Left ventricle myocardium superior (tissue), 1 donor: ENCODE data around the gene PEX10. TPM values are rescaled to one million over a fixed set of nuclear protein-coding genes. Genes with fewer than 3 reads are reported as not detected.
"Not testable (repeated sequence)": the region's sequence is repeated elsewhere in the genome, so short reads cannot be mapped to it uniquely, and the experiment has no call there.

Experiments
- ATAC-seq: fragments of 200-7000 bp; cut with Tn5 transposase; one replicate; pipeline ENCODE4 v1.9.1; 2020; ENCODE audit warnings: mild to moderate bottlenecking, moderate library complexity
- DNase-seq: peaks from one replicate; pipeline ENCODE4 v3.0.0-alpha.2; 2020
- intact Hi-C: fragments of 100-400 bp; cut with micrococcal nuclease; formaldehyde crosslinking; loops from one replicate; pipeline ENCODE4 v1.11.0; 2022
- total RNA-seq: library from RNA; stranded (reverse); fragmentation: NEBNext Ultra II Directional; extraction: Animal tissue kit (Norgen Biotek cat#: 25700); gene quantifications from one replicate; pipeline ENCODE4 v1.2.1, GENCODE V29; 2021
- donor health status: DM: no; HTN: yes; CAD: no; lungs with severe emphysema.

The PEX10 gene
- total RNA-seq, 1 donor from 2014 or later, result 13.7 TPM

GRCh38 chr1:2445162-2445822 is 32.9 kb upstream of the PEX10 start:
- DNase-seq, result no peak
- no peak for ATAC-seq
- intact Hi-C loops, result no loop called here

GRCh38 chr1:2444138-2444591 is 31.8 kb upstream of the PEX10 start:
- DNase-seq (no peak), ATAC-seq (no peak)
- intact Hi-C loops, result no loop called here

GRCh38 chr1:2443277-2444137 is 31.1 kb upstream of the PEX10 start:
- intact Hi-C loops, result no loop called here
- DNase-seq (no peak), ATAC-seq (no peak)

GRCh38 chr1:2442661-2443060 is 30.3 kb upstream of the PEX10 start:
- intact Hi-C loops, result no loop called here
- DNase-seq (no peak), ATAC-seq (no peak)

GRCh38 chr1:2441746-2442145 is 29.4 kb upstream of the PEX10 start:
- no peak for DNase-seq
- no peak for ATAC-seq
- intact Hi-C loops, result no loop called here

GRCh38 chr1:2440346-2440745 is 28.0 kb upstream of the PEX10 start:
- intact Hi-C loops, DNase-seq: not testable (repeated sequence)
- peak; percentile 18 for ATAC-seq

- DNase-seq (no peak), ATAC-seq (no peak)
- intact Hi-C loops, result no loop called here
These were observed 27.0 kb upstream of the PEX10 start for GRCh38 chr1:2439369-2439768.

GRCh38 chr1:2438641-2439040 is 26.3 kb upstream of the PEX10 start:
- no peak for DNase-seq
- intact Hi-C loops, result no loop called here
- ATAC-seq, result no peak

- ATAC-seq (no peak), DNase-seq (no peak)
- intact Hi-C loops, result no loop called here
These were observed 25.7 kb upstream of the PEX10 start for GRCh38 chr1:2438038-2438437.

- ATAC-seq (no peak), DNase-seq (no peak)
- intact Hi-C loops, result no loop called here
These were observed 25.3 kb upstream of the PEX10 start for GRCh38 chr1:2437617-2438016.

GRCh38 chr1:2436876-2437275 is 24.5 kb upstream of the PEX10 start:
- ATAC-seq, result no peak
- intact Hi-C loops, result no loop called here

GRCh38 chr1:2435746-2436355 is 23.5 kb upstream of the PEX10 start:
- ATAC-seq, result no peak
- no peak for DNase-seq
- intact Hi-C loops, result no loop called here

More at GRCh38 chr1:2436876-2437275, 24.5 kb upstream of the PEX10 start:
- DNase-seq, result no peak

GRCh38 chr1:2435091-2435490 is 22.7 kb upstream of the PEX10 start:
- no peak for ATAC-seq
- intact Hi-C loops, result no loop called here
- no peak for DNase-seq

- ATAC-seq (no peak), DNase-seq (no peak)
- intact Hi-C loops, result no loop called here
These were observed 21.7 kb upstream of the PEX10 start for GRCh38 chr1:2433936-2434655.

GRCh38 chr1:2433196-2433595 is 20.8 kb upstream of the PEX10 start:
- intact Hi-C loops, result no loop called here
- ATAC-seq (no peak), DNase-seq (no peak)

GRCh38 chr1:2432441-2432844 is 20.1 kb upstream of the PEX10 start:
- ATAC-seq (no peak), DNase-seq (no peak)
- intact Hi-C loops, result no loop called here

GRCh38 chr1:2431518-2431917 is 19.2 kb upstream of the PEX10 start:
- ATAC-seq, result no peak
- intact Hi-C loops, result no loop called here
- DNase-seq, result no peak

- ATAC-seq (no peak), DNase-seq (no peak)
- intact Hi-C loops, result no loop called here
These were observed 18.7 kb upstream of the PEX10 start for GRCh38 chr1:2431103-2431502.

- intact Hi-C loops, result no loop called here
- no peak for ATAC-seq
- DNase-seq, result no peak
These were observed 18.2 kb upstream of the PEX10 start for GRCh38 chr1:2430592-2430973.
